SU-DHL-6 (cell line): Measurements from ENCODE around the gene HUNK.

Experiments
- H2AFZ ChIP-seq: fragments of 200-600 bp; sonication (generic); 2 replicates; pipeline ENCODE4 v1.6.1; 2014; ENCODE audit warnings: low read depth, mild to moderate bottlenecking, moderate library complexity, mixed read lengths, antibody characterized with exemption, low read length; ENCODE audit not compliant: severe bottlenecking
- H3F3A ChIP-seq: fragments of 200-600 bp; shearing (Covaris generic); 2 replicates; pipeline ENCODE4 v1.6.0; 2016; ENCODE audit warnings: antibody characterized with exemption, mild to moderate bottlenecking; ENCODE audit not compliant: insufficient read depth
- H3K27ac ChIP-seq: fragments of 200-600 bp; sonication (generic); 2 replicates; pipeline ENCODE4 v1.5.1; 2016; ENCODE audit warnings: low read depth, mild to moderate bottlenecking, low read length, moderate library complexity, mixed read lengths
- H3K27me3 ChIP-seq: fragments of 200-600 bp; sonication (generic), shearing (Covaris generic); 2 replicates; pipeline ENCODE4 v1.6.0; 2014; ENCODE audit warnings: mild to moderate bottlenecking, low read length
- H3K36me3 ChIP-seq: fragments of 200-600 bp; sonication (generic); 2 replicates; pipeline ENCODE4 v1.6.1; 2014; ENCODE audit warnings: mild to moderate bottlenecking, low read length, mixed read lengths
- H3K4me2 ChIP-seq: fragments of 300-600, 200-600 bp; shearing (Covaris generic), sonication (generic); 2 replicates; pipeline ENCODE4 v1.6.0; 2014; ENCODE audit warnings: low read length, low read depth, mild to moderate bottlenecking; ENCODE audit not compliant: poor library complexity, severe bottlenecking
- H3K4me3 ChIP-seq: fragments of 200-600 bp; sonication (generic); 2 replicates; pipeline ENCODE4 v1.5.1; 2014; ENCODE audit warnings: antibody characterized with exemption, low read length, mild to moderate bottlenecking, mixed read lengths; ENCODE audit not compliant: insufficient read depth, poor library complexity, severe bottlenecking
- H3K79me2 ChIP-seq: fragments of 200-600 bp; sonication (generic); 2 replicates; pipeline ENCODE4 v1.6.1; 2014; ENCODE audit warnings: mild to moderate bottlenecking, low read length, moderate library complexity; ENCODE audit not compliant: insufficient read depth
- H3K9ac ChIP-seq: fragments of 200-600 bp; sonication (generic); 2 replicates; pipeline ENCODE4 v1.7.0; 2014; ENCODE audit warnings: mild to moderate bottlenecking, low read length
- H3K9me2 ChIP-seq: fragments of 200-600 bp; sonication (generic); replicated peaks from 2 replicates; pipeline ENCODE4 v1.6.1; 2014; ENCODE audit warnings: low read length; ENCODE audit not compliant: insufficient read depth
- H3K9me3 ChIP-seq: fragments of 200-600 bp; sonication (generic); 2 replicates; pipeline ENCODE4 v1.6.1; 2014; ENCODE audit warnings: low read length, mixed read lengths; ENCODE audit not compliant: insufficient read depth
- H4K20me1 ChIP-seq: fragments of 200-600 bp; sonication (generic); 2 replicates; pipeline ENCODE4 v1.6.1; 2014; ENCODE audit warnings: low read depth, mild to moderate bottlenecking, antibody characterized with exemption, low read length, moderate library complexity, mixed read lengths
- CTCF ChIP-seq: fragments of 200-600 bp; sonication (generic); IDR thresholded peaks from one replicate; pipeline ENCODE4 v1.5.1; 2017; ENCODE audit warnings: antibody characterized with exemption, mild to moderate bottlenecking, low read length, moderate library complexity; ENCODE audit not compliant: insufficient read depth, poor library complexity, severe bottlenecking
- EZH2phosphoT487 ChIP-seq: fragments of 200-600 bp; sonication (generic), shearing (Covaris generic); conservative IDR thresholded peaks from 2 replicates; pipeline ENCODE4 v1.6.1; 2018; ENCODE audit warnings: mild to moderate bottlenecking, antibody characterized with exemption, low read length, moderate library complexity, mixed read lengths

Gene HUNK

GRCh38 chr21:31993826-31994825, 121.3 kb downstream of the HUNK start:
- Histone ChIP-seq H3K4me2 (no peak overlapping the region), H3K27ac (no peak overlapping the region), H3K9me2 (no peaks in the 10 kb centered on the region), H3F3A (no peaks in the 10 kb centered on the region), H3K9me3 (no peaks in the 10 kb centered on the region), H3K9ac (no peak overlapping the region), H3K79me2 (no peaks in the 10 kb centered on the region), H3K4me3 (no peak overlapping the region), H4K20me1 (no peaks in the 10 kb centered on the region), H3K27me3 (no peaks in the 10 kb centered on the region), H3K36me3 (no peaks in the 10 kb centered on the region), H2AFZ (no peak overlapping the region)
- no peak for TF ChIP-seq CTCF
- no peak for TF ChIP-seq EZH2phosphoT487

- Histone ChIP-seq H3K27me3 (no peaks in the 10 kb centered on the region), H3K4me2 (no peak overlapping the region), H3K9ac (no peak overlapping the region), H3K27ac (no peak overlapping the region), H3K9me3 (no peaks in the 10 kb centered on the region), H2AFZ (no peak overlapping the region), H3K4me3 (no peak overlapping the region), H3K9me2 (no peaks in the 10 kb centered on the region), H3F3A (no peaks in the 10 kb centered on the region), H4K20me1 (no peaks in the 10 kb centered on the region), H3K36me3 (no peaks in the 10 kb centered on the region), H3K79me2 (no peaks in the 10 kb centered on the region)
- TF ChIP-seq CTCF (no peak), EZH2phosphoT487 (no peak)
These were observed 124.4 kb downstream of the HUNK start for GRCh38 chr21:31997191-31997590.

GRCh38 chr21:31999810-32000468, 127.1 kb downstream of the HUNK start:
- Histone ChIP-seq H3K36me3 (no peaks in the 10 kb centered on the region), H3K4me3 (no peak overlapping the region), H2AFZ (no peak overlapping the region), H3K9ac (no peak overlapping the region), H3K9me2 (no peaks in the 10 kb centered on the region), H3F3A (no peaks in the 10 kb centered on the region), H4K20me1 (no peaks in the 10 kb centered on the region), H3K27me3 (no peaks in the 10 kb centered on the region), H3K27ac (no peak overlapping the region), H3K79me2 (no peaks in the 10 kb centered on the region), H3K4me2 (no peak overlapping the region), H3K9me3 (no peaks in the 10 kb centered on the region)
- TF ChIP-seq CTCF, result no peak
